ENCODE measurements around the gene RFX3.

Gene RFX3

DNA sequence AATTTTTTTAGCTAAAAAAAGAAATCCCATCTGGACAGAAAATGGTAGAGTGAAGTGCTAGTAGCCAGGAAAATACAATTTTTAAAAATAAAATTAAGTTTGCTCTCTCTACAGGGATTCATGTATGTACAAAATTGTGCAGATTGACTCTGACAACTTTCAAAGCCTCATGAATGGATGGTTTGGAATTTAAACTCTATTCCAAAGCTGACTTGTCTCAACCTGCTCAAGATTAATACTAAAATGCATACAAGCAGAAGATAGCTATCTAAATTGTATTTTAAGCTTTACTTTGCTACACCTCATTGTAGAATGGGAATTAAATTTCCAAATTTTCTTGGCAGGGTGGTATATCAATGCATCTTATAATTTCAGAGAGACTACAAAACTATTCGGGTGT, 257.6 kb downstream of the RFX3 start:
- no peak for DNase-seq

DNA sequence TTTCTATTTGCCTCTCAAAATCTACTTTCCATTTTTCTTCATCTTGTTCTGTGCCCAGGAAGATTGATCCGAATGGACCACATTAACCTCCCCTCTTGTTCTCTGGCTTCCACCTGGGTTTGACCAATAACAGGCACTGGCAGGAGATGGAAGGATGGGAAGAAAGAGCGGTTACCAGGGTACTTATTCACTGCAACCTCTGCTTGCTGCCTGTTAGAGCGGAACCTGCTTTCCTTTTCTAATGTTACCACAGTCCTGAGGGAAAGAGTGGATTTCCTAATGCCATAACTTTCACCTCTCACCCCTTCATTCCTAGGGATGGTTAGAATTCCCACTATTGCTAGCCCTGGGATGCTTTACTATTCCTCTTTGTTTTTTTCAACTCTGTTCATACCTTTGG, 262.1 kb downstream of the RFX3 start:
- DNase-seq: no peak

DNA sequence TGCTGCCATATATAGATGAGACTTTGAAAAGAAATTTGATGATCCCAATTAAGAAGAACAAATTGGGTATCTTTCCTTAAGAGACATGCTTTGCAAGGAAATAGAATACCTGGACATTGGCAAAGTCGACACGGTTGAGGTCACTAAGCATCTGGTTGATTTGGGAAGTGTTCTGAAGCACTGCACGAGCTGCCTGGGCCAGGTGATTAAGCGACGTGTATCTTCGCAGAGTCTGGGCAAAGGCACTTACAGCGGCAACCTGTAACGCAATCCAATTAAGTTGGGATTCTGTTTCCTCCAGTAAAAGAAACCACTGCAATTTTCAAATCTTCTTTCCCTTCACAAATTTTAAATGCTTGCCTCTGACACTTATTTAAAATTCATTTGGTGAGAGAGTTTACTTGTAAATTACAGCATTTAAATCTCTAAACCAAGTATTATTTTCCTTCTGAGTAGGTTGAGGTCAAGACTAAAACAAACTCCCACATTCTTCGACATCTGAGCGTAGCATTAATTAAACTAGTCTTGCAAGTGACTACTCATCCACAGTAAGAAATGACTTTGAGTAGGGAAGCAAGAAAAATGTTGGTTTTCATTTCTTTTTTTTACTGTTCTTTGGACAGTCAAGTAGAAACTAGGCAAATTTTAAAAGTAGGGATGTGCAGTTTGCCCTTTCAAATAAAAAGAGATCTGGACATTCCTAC, 262.8 kb downstream of the RFX3 start:
- no peak for DNase-seq

DNA sequence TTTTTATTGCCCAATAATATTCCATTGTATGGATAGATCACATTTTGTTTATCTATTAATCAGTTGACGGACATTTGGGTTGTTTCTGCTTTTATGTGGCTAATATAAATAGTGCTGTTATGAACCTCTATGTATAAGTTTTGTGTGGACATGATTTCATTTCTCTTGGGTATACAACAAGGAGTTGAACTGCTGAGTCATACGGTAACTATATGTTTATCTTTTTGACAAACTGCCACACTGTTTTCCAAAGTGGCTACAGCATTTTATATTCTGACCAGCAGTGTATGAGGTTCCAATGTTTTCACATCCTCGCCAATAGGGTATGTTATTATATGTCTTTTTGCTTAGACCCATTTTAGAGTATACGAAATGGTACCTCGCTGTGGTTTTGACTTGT, 264.3 kb downstream of the RFX3 start:
- no peak for DNase-seq

DNA sequence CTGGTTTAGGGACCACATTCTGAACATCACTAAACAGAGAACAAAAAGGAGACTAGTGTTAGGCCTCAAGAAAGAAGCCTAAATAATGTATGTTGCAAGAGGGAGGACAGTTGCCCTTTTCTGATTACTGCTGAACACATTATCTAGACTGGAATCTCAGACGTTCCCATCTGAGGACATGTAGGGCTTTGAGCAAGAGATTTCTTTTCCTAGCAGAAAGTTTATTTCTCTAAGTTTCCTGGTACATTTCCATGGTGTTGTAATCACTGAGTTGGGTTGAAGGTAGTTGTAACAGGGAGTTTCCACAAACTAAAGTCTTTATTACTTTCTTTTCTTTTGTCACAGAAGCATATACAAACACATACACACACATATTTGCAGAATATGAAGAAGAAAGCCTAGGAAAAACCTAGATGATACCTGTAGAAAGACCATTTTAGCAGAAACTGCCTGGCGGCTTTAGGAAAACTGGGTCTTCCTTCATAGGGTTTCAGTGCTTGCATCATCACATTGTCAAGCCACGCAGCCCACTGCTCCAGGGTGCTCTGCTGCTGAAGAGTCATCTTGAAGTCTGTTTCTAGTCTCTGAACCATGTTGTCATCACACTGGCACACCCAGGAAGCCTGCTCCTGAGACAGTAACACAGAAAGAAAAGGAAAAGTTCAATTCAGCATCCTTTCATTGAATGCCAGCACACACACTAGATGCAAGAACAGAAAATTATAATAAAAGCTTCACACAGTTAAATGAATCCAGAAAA, 269.1 kb downstream of the RFX3 start:
- DNase-seq: no peak

- no peak for DNase-seq
Observed at GRCh38 chr9:3251309-3251708, 274.5 kb downstream of the RFX3 start.

GRCh38 chr9:3250741-3251140, 275.1 kb downstream of the RFX3 start:
- no peak for DNase-seq

- no peak for DNase-seq
Observed at GRCh38 chr9:3247211-3247610, 278.6 kb downstream of the RFX3 start.

- DNase-seq: no peak
Observed at GRCh38 chr9:3246241-3246640, 279.6 kb downstream of the RFX3 start.

GRCh38 chr9:3244963-3245653, 280.7 kb downstream of the RFX3 start:
- DNase-seq: no peak

- DNase-seq: no peak
Observed at GRCh38 chr9:3243683-3244082, 282.1 kb downstream of the RFX3 start.

DNA sequence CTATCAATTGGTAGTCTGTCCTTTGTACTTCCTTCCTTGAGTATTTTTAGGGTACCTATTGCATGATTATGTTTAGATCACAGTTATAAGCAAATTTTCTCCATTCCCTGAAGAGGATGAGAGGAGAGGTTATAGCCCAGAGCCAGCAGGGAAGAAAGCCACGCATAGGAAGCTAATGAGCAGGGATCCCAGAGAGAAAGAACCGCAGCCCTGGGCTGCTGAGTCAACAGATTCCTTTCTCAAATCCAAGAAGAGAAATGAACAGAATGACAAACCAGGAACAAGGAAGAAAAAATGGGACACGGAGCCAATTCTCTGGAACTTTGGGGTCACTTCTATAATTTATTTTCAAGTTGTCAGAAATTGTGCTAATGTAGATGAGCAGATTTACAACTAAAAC, 284.5 kb downstream of the RFX3 start:
- DNase-seq: no peak

GRCh38 chr9:3240656-3241268, 285.0 kb downstream of the RFX3 start:
- peak; percentile 69 for DNase-seq

- DNase-seq: no peak
Observed at GRCh38 chr9:3239240-3239639, 286.6 kb downstream of the RFX3 start.

DNA sequence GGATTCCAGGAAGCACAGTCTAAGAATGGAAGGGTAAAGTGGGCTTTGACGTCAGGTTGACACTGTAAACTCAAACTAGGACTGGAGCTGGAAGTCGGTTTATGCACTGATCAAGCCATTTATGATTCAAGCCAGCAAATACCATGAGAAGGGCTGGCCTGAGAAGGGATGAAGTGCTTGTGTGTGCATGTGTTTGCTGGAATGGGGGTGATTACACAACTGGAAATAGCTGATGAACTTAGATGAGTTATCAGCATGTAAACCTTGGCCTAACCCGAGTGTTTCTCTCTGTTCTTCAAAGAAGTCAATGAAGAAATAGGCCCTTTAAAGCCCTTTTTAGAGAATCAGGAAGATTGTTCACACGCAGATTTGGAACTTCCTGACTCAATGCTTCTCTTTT, 287.6 kb downstream of the RFX3 start:
- no peak for DNase-seq

DNA sequence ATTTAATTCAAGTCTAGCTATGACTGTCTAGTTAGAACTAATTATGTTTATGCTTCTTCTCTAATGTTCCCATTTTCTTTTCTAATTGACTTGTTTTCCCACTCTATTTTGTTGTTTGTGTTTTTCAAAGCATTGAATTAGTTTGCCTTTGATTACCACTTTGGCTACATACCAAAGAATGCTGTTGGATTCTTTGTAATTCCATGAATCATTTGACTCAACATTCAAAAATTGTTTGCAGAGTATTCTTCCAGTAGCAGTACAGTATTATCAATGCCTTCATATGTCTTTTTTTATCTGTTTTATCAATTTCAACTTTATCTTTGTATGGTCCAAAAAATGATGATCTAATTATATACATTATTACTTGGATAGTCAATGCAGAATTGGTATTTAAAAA, 288.7 kb downstream of the RFX3 start:
- no peak for DNase-seq

- no peak for DNase-seq
Observed at GRCh38 chr9:3235497-3235896, 290.3 kb downstream of the RFX3 start.

DNA sequence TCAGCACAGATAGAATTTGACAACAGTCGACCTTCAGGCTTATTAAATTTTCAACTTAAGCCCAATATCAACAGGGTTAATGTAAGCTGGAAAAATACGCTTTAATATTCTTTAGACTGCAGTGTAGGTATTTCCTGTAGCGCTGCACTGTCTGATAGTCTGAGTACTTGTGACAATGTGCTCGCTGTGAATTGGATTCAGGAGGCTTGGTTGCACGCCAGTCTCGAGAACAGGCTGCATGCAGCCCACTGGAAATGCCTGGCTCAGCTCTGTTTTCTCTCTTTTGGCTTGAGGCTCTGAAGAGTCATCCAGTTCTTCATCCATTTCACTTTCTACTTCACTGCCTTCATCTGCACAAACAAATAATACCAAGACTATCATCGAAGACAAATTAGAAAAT, 300.9 kb downstream of the RFX3 start:
- no peak for DNase-seq

- no peak for DNase-seq
Observed at GRCh38 chr9:3215658-3216057, 310.1 kb downstream of the RFX3 start.

- DNase-seq: no peak
Observed at GRCh38 chr9:3214741-3215140, 311.1 kb downstream of the RFX3 start.

DNA sequence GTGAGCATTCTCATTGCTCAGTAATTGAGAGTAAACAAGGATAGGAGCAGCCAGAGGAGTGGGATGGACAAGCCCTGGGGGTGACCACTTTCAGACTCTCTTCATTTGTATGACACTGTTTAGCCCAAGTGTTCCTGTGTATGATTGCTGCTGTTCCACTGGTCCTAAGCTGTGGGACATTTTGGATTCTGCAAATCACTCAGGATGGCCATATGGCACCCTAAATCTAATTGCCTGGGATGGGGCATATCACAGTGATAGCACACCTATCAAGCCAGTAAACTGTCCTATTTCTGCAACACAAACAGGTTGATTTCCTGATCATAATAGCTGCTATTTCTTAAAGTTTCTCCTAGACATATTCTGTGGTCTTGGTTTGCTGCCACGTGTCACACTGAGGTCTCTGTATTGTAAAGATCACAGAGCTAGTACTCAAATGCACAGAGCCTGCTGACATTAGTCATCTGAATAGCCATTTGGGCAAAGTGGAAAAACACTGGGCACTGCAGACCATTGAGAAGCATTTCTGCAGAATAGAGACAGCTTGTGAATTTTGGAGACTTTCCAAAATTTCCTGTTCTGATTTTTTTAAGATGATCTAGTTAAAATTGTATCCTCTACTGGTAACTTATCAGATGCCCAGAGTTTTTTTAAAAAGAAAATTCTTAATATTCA, 320.2 kb downstream of the RFX3 start:
- no peak for DNase-seq

DNA sequence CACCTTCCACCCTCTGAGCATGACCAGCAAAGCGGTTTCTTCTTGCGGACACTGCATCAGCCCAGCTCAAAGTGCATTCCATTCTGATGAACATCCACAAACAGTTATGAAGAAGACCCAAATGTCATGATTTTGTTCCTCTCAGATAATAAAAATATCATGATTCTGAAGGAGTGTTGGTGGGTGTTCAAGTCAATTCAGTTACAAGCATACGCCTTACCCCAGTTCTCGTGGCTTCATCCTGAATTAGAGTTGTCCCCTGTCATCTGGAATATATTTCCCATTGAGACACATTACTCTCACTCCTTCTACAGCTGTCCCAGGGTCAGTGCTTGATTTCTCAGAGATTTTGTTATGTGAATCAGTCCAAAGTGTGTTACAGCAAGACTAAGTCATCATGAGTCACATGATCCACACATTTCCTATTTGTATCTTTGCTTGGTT, 325.4 kb downstream of the RFX3 start:
- DNase-seq: no peak

- no peak for DNase-seq
Observed at GRCh38 chr9:3193791-3194190, 332.0 kb downstream of the RFX3 start.
